Measurements from ENCODE around the gene CYB5RL.
"Not testable (repeated sequence)": the region's sequence is repeated elsewhere in the genome, so short reads cannot be mapped to it uniquely, and the experiment has no call there.

The CYB5RL gene

GRCh38 chr1:54169068-54169467 lies 30.8 kb downstream of the CYB5RL start:
- H3K4me3 ChIP-seq, result no peak overlapping the region
- intact Hi-C loops (cut with DNase I; ENCODE audit: low total_unique reads), result no loop called here
- no peak for DNase-seq
- no peak overlapping the region for H3K27ac ChIP-seq
- peaks cover 0 to 3% (median 2%) of the 10 kb centered on the region in 3 donors for H3K36me3 ChIP-seq
- H3K4me1 ChIP-seq, result no peaks in the 10 kb centered on the region
- TF ChIP-seq CTCF (IDR thresholded peaks at IDR 0.05), result no peak
- H3K27me3 ChIP-seq, result no peaks in the 10 kb centered on the region
- H3K9me3 ChIP-seq, result no peaks in the 10 kb centered on the region

- Histone ChIP-seq H3K27ac (no peak overlapping the region), H3K4me1 (no peaks in the 10 kb centered on the region), H3K9me3 (no peaks in the 10 kb centered on the region), H3K4me3 (no peak overlapping the region), H3K36me3 (no peaks in the 10 kb centered on the region), H3K27me3 (no peaks in the 10 kb centered on the region)
- no peak for DNase-seq
- intact Hi-C loops (cut with DNase I; ENCODE audit: low total_unique reads), result no loop called here
- no peak for TF ChIP-seq CTCF (IDR thresholded peaks at IDR 0.05)
Measured at GRCh38 chr1:54168206-54168965, 31.4 kb downstream of the CYB5RL start.

- H3K4me3 ChIP-seq, result no peak overlapping the region
- H3K27me3 ChIP-seq, result no peaks in the 10 kb centered on the region
- intact Hi-C loops (cut with DNase I; ENCODE audit: low total_unique reads), result no loop called here
- no peaks in the 10 kb centered on the region for H3K9me3 ChIP-seq
- TF ChIP-seq CTCF (IDR thresholded peaks at IDR 0.05), result no peak
- no peak for DNase-seq
- H3K27ac ChIP-seq, result no peak overlapping the region
- no peaks in the 10 kb centered on the region for H3K4me1 ChIP-seq
- H3K36me3 ChIP-seq, result no peaks in the 10 kb centered on the region
Measured at GRCh38 chr1:54167422-54168139, 32.2 kb downstream of the CYB5RL start.

GRCh38 chr1:54166357-54166756 lies 33.5 kb downstream of the CYB5RL start:
- H3K36me3 ChIP-seq; H3K4me3 ChIP-seq; H3K9me3 ChIP-seq; H3K27me3 ChIP-seq; intact Hi-C loops (cut with DNase I; ENCODE audit: low total_unique reads); H3K4me1 ChIP-seq; H3K27ac ChIP-seq; DNase-seq: not testable (repeated sequence)

- Histone ChIP-seq H3K27ac (no peak overlapping the region), H3K4me3 (no peak overlapping the region), H3K9me3 (no peaks in the 10 kb centered on the region), H3K4me1 (no peaks in the 10 kb centered on the region), H3K36me3 (no peaks in the 10 kb centered on the region), H3K27me3 (no peaks in the 10 kb centered on the region)
- no peak for DNase-seq
- intact Hi-C loops (cut with DNase I; ENCODE audit: low total_unique reads), result no loop called here
- no peak for TF ChIP-seq CTCF (IDR thresholded peaks at IDR 0.05)
Measured at GRCh38 chr1:54165146-54165545, 34.7 kb downstream of the CYB5RL start.

GRCh38 chr1:54163573-54163972 lies 36.3 kb downstream of the CYB5RL start:
- Histone ChIP-seq H3K9me3 (no peaks in the 10 kb centered on the region), H3K27me3 (no peaks in the 10 kb centered on the region), H3K4me1 (no peaks in the 10 kb centered on the region), H3K4me3 (no peak overlapping the region), H3K36me3 (no peaks in the 10 kb centered on the region), H3K27ac (no peak overlapping the region)
- intact Hi-C loops (cut with DNase I; ENCODE audit: low total_unique reads), result no loop called here
- TF ChIP-seq CTCF (IDR thresholded peaks at IDR 0.05), result no peak
- no peak for DNase-seq

All from tibial artery (tissue), 4 donors.